Stomach (tissue), 4 donors: ENCODE data around the gene CYCS.

Experiments
- POLR2AphosphoS5 ChIP-seq, 3 donors: sonication (generic); formaldehyde crosslinking; IDR thresholded peaks; one replicate each; pipeline ENCODE4 v1.6.1; 2016; ENCODE audit warnings: antibody characterized with exemption in 3 of 3
- TF ChIP-seq, protein P1 (sequence below), 7 experiments: fragments of 450-650 bp in 4 of 7; fragments of 200-600 bp in 3 of 7; sonication (generic) in 3 of 7; IDR thresholded peaks; one replicate each; pipeline ENCODE4 v1.5.1; 2016 to 2019; ENCODE audit warnings: antibody characterized with exemption in 7 of 7, control low read depth in 2 of 7, mild to moderate bottlenecking in 1 of 7

DNA sequence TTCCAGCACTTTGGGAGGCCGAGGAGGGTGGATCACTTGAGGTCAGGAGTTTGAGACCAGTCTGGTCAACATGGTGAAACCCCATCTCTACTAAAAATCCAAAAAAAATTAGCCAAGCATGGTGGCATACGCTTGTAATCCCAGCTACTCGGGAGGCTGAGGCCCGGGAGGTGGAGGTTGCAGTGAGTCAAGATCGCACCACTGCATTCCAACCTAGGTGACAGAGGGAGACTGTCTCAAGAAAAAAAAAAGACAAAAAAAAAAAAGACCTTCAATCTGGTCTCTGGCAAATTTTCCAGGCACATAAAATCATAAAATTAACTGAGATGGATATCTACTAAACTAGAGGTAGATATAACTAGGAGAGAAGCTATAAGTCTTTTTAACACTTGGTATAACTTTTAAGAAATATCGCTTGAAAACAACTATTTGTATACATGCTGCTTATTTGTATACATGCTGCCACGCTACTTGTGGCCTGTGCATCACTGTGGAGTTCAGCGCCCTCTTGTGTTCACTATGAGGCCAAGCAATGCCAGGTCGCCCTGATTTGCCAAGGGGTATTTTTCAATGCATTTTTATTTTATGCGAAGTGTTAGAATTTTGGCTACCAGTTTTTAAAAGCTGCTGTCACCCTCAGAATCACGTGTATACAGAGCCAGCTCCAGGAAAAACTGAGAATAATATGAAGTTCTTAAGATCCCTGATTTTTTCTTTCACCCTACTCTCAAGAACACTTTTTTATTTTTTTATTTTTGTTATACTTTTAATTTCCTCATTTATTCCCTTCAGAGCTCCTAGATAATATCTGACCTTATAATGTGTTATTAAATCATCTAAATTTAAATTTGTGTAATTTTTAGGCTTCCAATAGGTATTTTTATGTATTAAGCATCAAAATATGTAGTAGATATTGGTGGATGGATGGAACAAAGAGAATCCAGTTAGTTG is 26.7 kb downstream of the CYCS start:
- TF ChIP-seq, protein P1, sequence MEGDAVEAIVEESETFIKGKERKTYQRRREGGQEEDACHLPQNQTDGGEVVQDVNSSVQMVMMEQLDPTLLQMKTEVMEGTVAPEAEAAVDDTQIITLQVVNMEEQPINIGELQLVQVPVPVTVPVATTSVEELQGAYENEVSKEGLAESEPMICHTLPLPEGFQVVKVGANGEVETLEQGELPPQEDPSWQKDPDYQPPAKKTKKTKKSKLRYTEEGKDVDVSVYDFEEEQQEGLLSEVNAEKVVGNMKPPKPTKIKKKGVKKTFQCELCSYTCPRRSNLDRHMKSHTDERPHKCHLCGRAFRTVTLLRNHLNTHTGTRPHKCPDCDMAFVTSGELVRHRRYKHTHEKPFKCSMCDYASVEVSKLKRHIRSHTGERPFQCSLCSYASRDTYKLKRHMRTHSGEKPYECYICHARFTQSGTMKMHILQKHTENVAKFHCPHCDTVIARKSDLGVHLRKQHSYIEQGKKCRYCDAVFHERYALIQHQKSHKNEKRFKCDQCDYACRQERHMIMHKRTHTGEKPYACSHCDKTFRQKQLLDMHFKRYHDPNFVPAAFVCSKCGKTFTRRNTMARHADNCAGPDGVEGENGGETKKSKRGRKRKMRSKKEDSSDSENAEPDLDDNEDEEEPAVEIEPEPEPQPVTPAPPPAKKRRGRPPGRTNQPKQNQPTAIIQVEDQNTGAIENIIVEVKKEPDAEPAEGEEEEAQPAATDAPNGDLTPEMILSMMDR (IDR thresholded peaks at IDR 0.05), result peak in 5 of 7 experiments; percentile 31 to 79 (median 66)
- TF ChIP-seq POLR2AphosphoS5 (IDR thresholded peaks at IDR 0.05), result no peak
